NOMO-1 (cell line): ENCODE data around the gene ARHGAP20.

Source experiments
- DNase-seq, 2 experiments: peaks; one replicate each; lab custom pipeline; 2025; ENCODE audit not compliant: unreplicated experiment in 2 of 2; lab: John Stamatoyannopoulos, UW

Gene ARHGAP20

GRCh38 chr11:110529043-110529442 lies 183.2 kb downstream of the ARHGAP20 start:
- DNase-seq, result no peak

DNA sequence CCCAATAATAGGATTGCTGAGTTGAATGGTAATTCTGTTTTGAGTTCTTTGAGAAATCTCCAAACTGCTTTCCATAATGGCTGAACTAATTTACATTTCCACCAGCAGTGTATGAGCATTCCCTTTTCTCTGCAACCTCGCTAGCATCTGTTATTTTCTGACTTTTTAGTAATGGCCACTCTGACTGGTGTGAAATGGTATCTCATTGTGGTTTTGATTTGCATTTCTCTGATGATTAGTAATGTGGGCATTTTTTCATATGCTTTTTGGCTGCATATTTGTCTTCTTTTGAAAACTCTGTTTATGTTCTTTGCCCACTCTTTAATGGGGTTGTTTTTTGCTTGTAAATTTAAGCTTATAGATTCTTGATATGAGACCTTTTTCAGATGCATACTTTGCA lies 185.1 kb downstream of the ARHGAP20 start:
- no peak for DNase-seq
